Neural cell (in vitro differentiated cells): ENCODE results near the gene L2HGDH. TPM values are rescaled to one million over a fixed set of nuclear protein-coding genes. Genes with fewer than 3 reads are reported as not detected.

Experiments used
- H2AFZ ChIP-seq: fragments of 200-600, 300-800 bp; sonication (generic), shearing (Covaris generic); 2 replicates; pipeline ENCODE4 v1.6.0; 2014; ENCODE audit warnings: low read depth, mild to moderate bottlenecking, antibody characterized with exemption, low read length, moderate library complexity
- H3F3A ChIP-seq: fragments of 200-600 bp; shearing (Covaris generic); 2 replicates; pipeline ENCODE4 v1.6.1; 2016; ENCODE audit warnings: mild to moderate bottlenecking, moderate library complexity, mixed read lengths, antibody characterized with exemption, low read length; ENCODE audit not compliant: insufficient read depth, poor library complexity, severe bottlenecking
- H3K27ac ChIP-seq: fragments of 200-600, 300-800 bp; sonication (generic), shearing (Covaris generic); 2 replicates; pipeline ENCODE4 v1.5.1; 2014; ENCODE audit warnings: mild to moderate bottlenecking, low read length, moderate library complexity
- H3K27me3 ChIP-seq: fragments of 300-800, 200-600 bp; sonication (generic), shearing (Covaris generic); 2 replicates; pipeline ENCODE4 v1.6.0; 2014; ENCODE audit warnings: mild to moderate bottlenecking, low read depth, low read length, moderate library complexity; ENCODE audit not compliant: insufficient read depth
- H3K36me3 ChIP-seq: fragments of 300-800, 200-600 bp; sonication (generic), shearing (Covaris generic); 2 replicates; pipeline ENCODE4 v1.5.1; 2014; ENCODE audit warnings: mild to moderate bottlenecking, antibody characterized with exemption, low read length, moderate library complexity; ENCODE audit not compliant: insufficient read depth
- H3K4me2 ChIP-seq: fragments of 300-800, 200-600 bp; sonication (generic), shearing (Covaris generic); 2 replicates; pipeline ENCODE4 v1.6.0; 2014; ENCODE audit warnings: mild to moderate bottlenecking, low read length
- H3K4me3 ChIP-seq: fragments of 300-800, 200-600 bp; sonication (generic), shearing (Covaris generic); 2 replicates; pipeline ENCODE4 v1.5.1; 2014; ENCODE audit warnings: mild to moderate bottlenecking, low read length, moderate library complexity
- H3K79me2 ChIP-seq: fragments of 200-600 bp; shearing (Covaris generic); replicated peaks from 2 replicates; pipeline ENCODE4 v1.6.0; 2014; ENCODE audit warnings: mild to moderate bottlenecking, low read length, moderate library complexity; ENCODE audit not compliant: insufficient read depth
- H3K9ac ChIP-seq: fragments of 300-800, 200-600 bp; sonication (generic), shearing (Covaris generic); 2 replicates; pipeline ENCODE4 v1.6.1; 2016; ENCODE audit warnings: mild to moderate bottlenecking, low read length, mixed read lengths
- H3K9me2 ChIP-seq: fragments of 200-600 bp; shearing (Covaris generic); 2 replicates; pipeline ENCODE4 v1.6.1; 2016; ENCODE audit warnings: mild to moderate bottlenecking, low read length, mixed read lengths; ENCODE audit not compliant: insufficient read depth
- H3K9me3 ChIP-seq: fragments of 200-600, 300-800 bp; sonication (generic), shearing (Covaris generic); 2 replicates; pipeline ENCODE4 v1.6.1; 2016; ENCODE audit warnings: mild to moderate bottlenecking, mixed run types, low read length, moderate library complexity, mixed read lengths
- H4K20me1 ChIP-seq: fragments of 200-600 bp; shearing (Covaris generic); 2 replicates; pipeline ENCODE4 v1.6.1; 2016; ENCODE audit warnings: mild to moderate bottlenecking, mixed run types; ENCODE audit not compliant: insufficient read depth
- CTCF ChIP-seq: fragments of 450-650 bp; IDR thresholded peaks from 2 replicates; pipeline ENCODE4 v1.5.1; 2014; ENCODE audit warnings: antibody characterized with exemption, mild to moderate bottlenecking, moderate library complexity; ENCODE audit not compliant: poor library complexity, severe bottlenecking
- EP300 ChIP-seq: fragments of 450-650 bp; conservative IDR thresholded peaks from 2 replicates; pipeline ENCODE4 v1.6.1; 2014; ENCODE audit warnings: antibody characterized with exemption, mild to moderate bottlenecking, moderate library complexity; ENCODE audit not compliant: poor library complexity, severe bottlenecking
- EZH2 ChIP-seq: fragments of 200-600, 300-800 bp; shearing (Covaris generic), sonication (generic); IDR thresholded peaks from 2 replicates; pipeline ENCODE4 v1.6.1; 2014; ENCODE audit warnings: antibody characterized with exemption, low read length, borderline replicate concordance, mild to moderate bottlenecking; ENCODE audit not compliant: insufficient read depth, poor library complexity, severe bottlenecking
- MXI1 ChIP-seq: fragments of 450-650 bp; conservative IDR thresholded peaks from 2 replicates; pipeline ENCODE4 v1.6.1; 2014; ENCODE audit warnings: antibody characterized with exemption, mild to moderate bottlenecking; ENCODE audit not compliant: poor library complexity, severe bottlenecking
- POLR2AphosphoS5 ChIP-seq: IDR thresholded peaks from 2 replicates; pipeline ENCODE4 v1.6.1; 2012
- RAD21 ChIP-seq: fragments of 450-650 bp; conservative IDR thresholded peaks from 2 replicates; pipeline ENCODE4 v1.6.1; 2014; ENCODE audit warnings: antibody characterized with exemption, mild to moderate bottlenecking, moderate library complexity
- REST ChIP-seq: IDR thresholded peaks from 2 replicates; pipeline ENCODE4 v1.6.1; 2012; ENCODE audit warnings: borderline replicate concordance
- SMC3 ChIP-seq: fragments of 450-650 bp; conservative IDR thresholded peaks from 2 replicates; pipeline ENCODE4 v1.6.1; 2014; ENCODE audit warnings: antibody characterized with exemption, mild to moderate bottlenecking, moderate library complexity; ENCODE audit not compliant: poor library complexity
- TAF1 ChIP-seq: IDR thresholded peaks from 2 replicates; pipeline ENCODE4 v1.6.1; 2012; ENCODE audit warnings: low read depth
- polyA minus RNA-seq: library from RNA; depleted of rRNA, polyadenylated mRNA; stranded (reverse); fragments of >200 nt; gene quantifications from 2 replicates; pipeline ENCODE4 v1.2.3, GENCODE V29; 2014
- polyA plus RNA-seq: library from polyadenylated mRNA; depleted of rRNA; stranded (reverse); fragments of >200 nt; gene quantifications from 2 replicates; pipeline ENCODE4 v1.2.3, GENCODE V29; 2014

The L2HGDH gene
- polyA plus RNA-seq (8.9 and 9.9 TPM in 2 replicates), polyA minus RNA-seq (21.4 and 24.0 TPM in 2 replicates)

- Histone ChIP-seq H3K27me3 (no peaks in the 10 kb centered on the region), H2AFZ (peak within 1 kb of the TSS; percentile 67), H3K9me3 (no peaks in the 10 kb centered on the region), H3K4me3 (peak within 1 kb of the TSS; percentile 83), H3F3A (peaks cover 6% of the 10 kb centered on the region), H3K4me2 (peak within 1 kb of the TSS; percentile 68), H3K36me3 (no peaks in the 10 kb centered on the region), H3K27ac (peak within 1 kb of the TSS; percentile 87), H3K79me2 (peaks cover 20% of the 10 kb centered on the region), H3K9me2 (no peaks in the 10 kb centered on the region), H3K9ac (peak within 1 kb of the TSS; percentile 89), H4K20me1 (no peaks in the 10 kb centered on the region)
- TF ChIP-seq EZH2 (no peak), POLR2AphosphoS5 (peak; percentile 91), RAD21 (peak; percentile 51), MXI1 (peak; percentile 76), EP300 (no peak), SMC3 (peak; percentile 61), REST (peak; percentile 51), CTCF (peak; percentile 82), TAF1 (peak; percentile 45)
These were observed at the start of gene L2HGDH, which contains the start of gene DMAC2L for GRCh38 chr14:50311972-50312733. Gene L2HGDH (minus strand): TSS chr14:50312229. CDS start chr14:50312150, 79 bp downstream. Gene DMAC2L (plus strand): TSS chr14:50312324. CDS start chr14:50321488, 9,164 bp downstream.

- no peak overlapping the region for H3K4me2 ChIP-seq
- H4K20me1 ChIP-seq: no peaks in the 10 kb centered on the region
- TF ChIP-seq POLR2AphosphoS5: no peak
- no peak for TF ChIP-seq REST
- no peaks in the 10 kb centered on the region for H3K36me3 ChIP-seq
- H2AFZ ChIP-seq: no peak overlapping the region
- no peak overlapping the region for H3K4me3 ChIP-seq
- no peaks in the 10 kb centered on the region for H3K79me2 ChIP-seq
- no peaks in the 10 kb centered on the region for H3K27me3 ChIP-seq
- H3K9ac ChIP-seq: no peak overlapping the region
- H3K27ac ChIP-seq: no peak overlapping the region
- no peaks in the 10 kb centered on the region for H3K9me3 ChIP-seq
- H3K9me2 ChIP-seq: no peaks in the 10 kb centered on the region
- H3F3A ChIP-seq: no peaks in the 10 kb centered on the region
These were observed 48.8 kb upstream of the L2HGDH start for GRCh38 chr14:50360851-50361250.
